H1 (cell line): ENCODE results near the gene SCARB1. TPM values are rescaled to one million over a fixed set of nuclear protein-coding genes. Genes with fewer than 3 reads are reported as not detected.

Experiments
- CTCF ChIA-PET: fragments of 300-600 bp; sonication (Branson Sonifier 250); formaldehyde crosslinking; loops from one replicate; lab custom pipeline; 2021; ENCODE audit not compliant: partially characterized antibody; lab: Charles Lee
- POLR2A ChIA-PET: fragments of 300-600 bp; sonication (Branson Sonifier 250); formaldehyde crosslinking; loops from one replicate; lab custom pipeline; 2021; ENCODE audit warnings: inconsistent platforms; ENCODE audit not compliant: partially characterized antibody; lab: Charles Lee
- DNase-seq, 2 experiments: peaks; one replicate each; pipeline versions ENCODE4 v3.0.0 to v3.0.0-alpha.2; 2010 to 2022; ENCODE audit warnings: low spot score in 2 of 2, low read depth in 1 of 2, mixed read lengths in 1 of 2
- FAIRE-seq: peaks from 2 replicates; lab custom pipeline; 2011; peaks lifted over from hg19 to GRCh38; lab: Jason Lieb, UNC
- H2AFZ ChIP-seq: 2 replicates; pipeline ENCODE4 v1.8.1; 2012; ENCODE audit warnings: low read length, inconsistent platforms
- H2AK5ac ChIP-seq: 2 replicates; pipeline ENCODE4 v1.6.1; 2013; ENCODE audit warnings: low read depth, low read length
- H2BK120ac ChIP-seq: replicated peaks from 2 replicates; pipeline ENCODE3; 2013; ENCODE audit warnings: low read depth, low read length, inconsistent platforms
- H2BK12ac ChIP-seq: 2 replicates; pipeline ENCODE4 v1.6.1; 2013; ENCODE audit warnings: low read depth, low read length
- H2BK15ac ChIP-seq: 2 replicates; pipeline ENCODE4 v1.6.1; 2013; ENCODE audit warnings: low read length
- H2BK20ac ChIP-seq: 2 replicates; pipeline ENCODE4 v1.6.1; 2013; ENCODE audit warnings: low read length
- H2BK5ac ChIP-seq: 2 replicates; pipeline ENCODE4 v1.6.1; 2013; ENCODE audit warnings: low read depth, low read length
- H3K14ac ChIP-seq: 2 replicates; pipeline ENCODE4 v1.6.1; 2013; ENCODE audit warnings: inconsistent platforms; ENCODE audit not compliant: insufficient read length
- H3K18ac ChIP-seq: 2 replicates; pipeline ENCODE4 v1.6.1; 2013; ENCODE audit warnings: low read length; ENCODE audit errors: extremely low read depth
- H3K23ac ChIP-seq: 2 replicates; pipeline ENCODE4 v1.6.1; 2013; ENCODE audit warnings: inconsistent platforms; ENCODE audit not compliant: insufficient read length
- H3K23me2 ChIP-seq: 2 replicates; pipeline ENCODE4 v1.6.1; 2013; ENCODE audit warnings: low read depth, low read length
- H3K27ac ChIP-seq: 2 replicates; pipeline ENCODE4 v1.6.1; 2011; ENCODE audit warnings: low read depth, low read length, inconsistent platforms
- H3K27me3 ChIP-seq, 4 experiments: replicated peaks in 1 of 4; 1 replicate in 1 of 4; 2 replicates in 3 of 4; pipeline versions ENCODE4 v1.6.1 to v1.8.1; 2011 to 2013; ENCODE audit warnings: low read length in 3 of 4, mild to moderate bottlenecking in 3 of 4, inconsistent platforms in 2 of 4, mixed read lengths in 2 of 4, moderate library complexity in 1 of 4; ENCODE audit not compliant: control insufficient read depth in 3 of 4, insufficient read depth in 3 of 4; ENCODE audit errors: extremely low read depth in 1 of 4
- H3K36me3 ChIP-seq, 4 experiments: 2 replicates each; pipeline versions ENCODE4 v1.6.1 to v1.8.1; 2011 to 2013; ENCODE audit warnings: mild to moderate bottlenecking in 4 of 4, low read length in 3 of 4, moderate library complexity in 2 of 4, control low read depth in 1 of 4, inconsistent platforms in 1 of 4; ENCODE audit not compliant: insufficient read depth in 4 of 4, control insufficient read depth in 2 of 4
- H3K4ac ChIP-seq: replicated peaks from 2 replicates; pipeline ENCODE3; 2013; ENCODE audit warnings: low read length, low read depth, mixed read lengths, inconsistent platforms; ENCODE audit not compliant: insufficient read length
- H3K4me1 ChIP-seq, 4 experiments: replicated peaks in 1 of 4; 1 replicate in 1 of 4; 2 replicates in 3 of 4; pipeline versions ENCODE4 v1.6.1 to v1.8.1; 2011 to 2013; ENCODE audit warnings: low read length in 3 of 4, inconsistent platforms in 2 of 4, mixed read lengths in 1 of 4; ENCODE audit not compliant: insufficient read depth in 4 of 4, control insufficient read depth in 3 of 4
- H3K4me2 ChIP-seq, 2 experiments: 2 replicates each; pipeline versions ENCODE4 v1.6.1 to v1.8.1; 2011 to 2013; ENCODE audit warnings: low read depth in 2 of 2, low read length in 2 of 2, control low read depth in 1 of 2, inconsistent platforms in 1 of 2, mild to moderate bottlenecking in 1 of 2; ENCODE audit not compliant: insufficient read depth in 1 of 2
- H3K4me3 ChIP-seq, 4 experiments: fragments of 200-600, 300-600 bp in 1 of 4; sonication (generic), shearing (Covaris generic), sonication (Bioruptor Twin) in 1 of 4; 2 replicates each; pipeline versions ENCODE4 v1.5.1 to v1.8.1; 2011 to 2016; ENCODE audit warnings: low read length in 4 of 4, low read depth in 3 of 4, control low read depth in 2 of 4, inconsistent platforms in 2 of 4, mild to moderate bottlenecking in 2 of 4, mixed read lengths in 1 of 4, moderate library complexity in 1 of 4; ENCODE audit not compliant: insufficient read depth in 2 of 4; ENCODE audit errors: extremely low read depth in 1 of 4
- H3K56ac ChIP-seq: replicated peaks from 2 replicates; pipeline ENCODE3; 2013; ENCODE audit warnings: low read depth, mild to moderate bottlenecking, mixed read lengths, low read length, inconsistent platforms; ENCODE audit not compliant: insufficient read length
- H3K79me1 ChIP-seq: 2 replicates; pipeline ENCODE4 v1.6.1; 2013; ENCODE audit warnings: low read depth, low read length, control low read depth
- H3K79me2 ChIP-seq, 2 experiments: 2 replicates each; pipeline versions ENCODE4 v1.6.1 to v1.8.1; 2012 to 2013; ENCODE audit warnings: low read length in 2 of 2, mild to moderate bottlenecking in 2 of 2, inconsistent platforms in 1 of 2; ENCODE audit not compliant: insufficient read depth in 2 of 2, control insufficient read depth in 1 of 2
- H3K9ac ChIP-seq, 4 experiments: replicated peaks in 1 of 4; 1 replicate in 1 of 4; 2 replicates in 3 of 4; pipeline versions ENCODE4 v1.6.1 to v1.8.1; 2011 to 2013; ENCODE audit warnings: low read depth in 3 of 4, low read length in 3 of 4, control low read depth in 2 of 4, mild to moderate bottlenecking in 2 of 4, moderate library complexity in 2 of 4, inconsistent platforms in 1 of 4; ENCODE audit errors: extremely low read depth in 1 of 4
- H3K9me3 ChIP-seq, 2 experiments: 2 replicates each; pipeline versions ENCODE4 v1.6.1 to v1.8.1; 2012 to 2013; ENCODE audit warnings: mild to moderate bottlenecking in 2 of 2, moderate library complexity in 2 of 2, control low read depth in 1 of 2, inconsistent platforms in 1 of 2, low read depth in 1 of 2, low read length in 1 of 2, mixed read lengths in 1 of 2; ENCODE audit not compliant: insufficient read depth in 2 of 2
- H4K20me1 ChIP-seq, 2 experiments: replicated peaks in 1 of 2; 2 replicates each; pipeline versions ENCODE3 to v1.8.1; 2011 to 2013; ENCODE audit warnings: inconsistent platforms in 2 of 2, low read length in 2 of 2, mild to moderate bottlenecking in 1 of 2; ENCODE audit not compliant: insufficient read depth in 2 of 2, control insufficient read depth in 1 of 2
- H4K5ac ChIP-seq: 2 replicates; pipeline ENCODE4 v1.6.1; 2013; ENCODE audit warnings: low read length, low read depth, mixed read lengths, inconsistent platforms; ENCODE audit not compliant: insufficient read length
- H4K8ac ChIP-seq: 2 replicates; pipeline ENCODE4 v1.8.0; 2013; ENCODE audit warnings: mild to moderate bottlenecking, moderate library complexity, low read length, inconsistent platforms; ENCODE audit not compliant: insufficient read depth; ENCODE audit errors: extremely low read depth
- H4K91ac ChIP-seq: replicated peaks from 2 replicates; pipeline ENCODE3; 2013; ENCODE audit warnings: low read length, mixed read lengths, inconsistent platforms; ENCODE audit not compliant: insufficient read length
- RFX5 ChIP-seq: IDR thresholded peaks from 2 replicates; pipeline ENCODE4 v1.6.1; 2011; ENCODE audit warnings: low read depth, low read length, improper control_type of control experiment, borderline replicate concordance
- TCF12 ChIP-seq: IDR thresholded peaks from 2 replicates; pipeline ENCODE4 v1.6.1; 2011; ENCODE audit warnings: low read depth, mild to moderate bottlenecking, low read length
- WGBS, 2 experiments: shearing (Covaris generic) in 1 of 2; methylation state at CpG; one replicate each; pipeline versions ENCODE4 v1.1.6 to v1.1.7; 2013 to 2015; ENCODE audit warnings: low lambda C conversion rate in 2 of 2, mixed read lengths in 2 of 2, inconsistent platforms in 1 of 2, low coverage in 1 of 2, missing lambda C conversion rate in 1 of 2; ENCODE audit not compliant: insufficient replicate concordance in 2 of 2, insufficient coverage in 1 of 2, insufficient read length in 1 of 2; ENCODE audit errors: extremely low coverage in 1 of 2, missing lambda C conversion rate in 1 of 2; 5-methylcytosine and 5-hydroxymethylcytosine counted together
- polyA plus RNA-seq, 7 experiments: library from polyadenylated mRNA; depleted of rRNA in 3 of 7; stranded (reverse) in 5 of 7; unstranded in 2 of 7; fragments of >200 nt in 5 of 7; fragments of 200-250 nt in 2 of 7; gene quantifications; 1 replicate in 5 of 7; 2 replicates in 1 of 7; 4 replicates in 1 of 7; pipeline versions ENCODE4 v1.2.1 to v1.2.3, GENCODE V29; 2011 to 2013; ENCODE audit warnings: missing spikeins in 2 of 7, mixed read lengths in 2 of 7
- total RNA-seq: library from RNA; stranded (reverse); fragmentation: NEBNext Ultra II Directional; extraction: Animal tissue kit (Norgen Biotek cat#: 25700); gene quantifications from 2 replicates; pipeline ENCODE4 v1.2.1, GENCODE V29; 2021

The SCARB1 gene
- total and polyA plus RNA-seq, 2 of the 8 experiments (the other 6 are each of a cell fraction or from before 2014, with no cell fraction given), result 45.3 to 57.1 TPM

DNA sequence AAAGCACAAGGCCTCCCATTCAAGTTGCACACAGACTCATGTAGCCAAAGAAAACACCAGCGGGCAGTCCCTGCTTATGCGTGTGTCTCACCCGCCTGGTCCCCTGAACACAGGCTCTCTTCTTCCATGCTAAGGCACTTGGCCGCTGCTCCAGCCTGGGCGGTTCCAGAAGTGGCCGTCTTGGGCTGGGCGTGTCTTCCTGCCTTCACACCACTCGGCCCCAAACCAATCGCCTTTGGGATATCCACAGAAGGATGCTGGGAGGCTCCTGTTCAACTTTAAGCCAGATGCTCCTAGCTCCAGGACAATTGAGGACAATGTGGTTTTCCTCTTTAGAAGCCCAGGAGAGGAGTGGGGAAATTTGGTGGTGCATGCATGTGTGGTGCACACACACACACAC, 2.2 kb downstream of the SCARB1 start:
- Histone ChIP-seq H3K27me3 (peaks cover 0 to 4% (median 0%) of the 10 kb centered on the region in 4 experiments; a peak in 2 of 7 replicates), H3K9me3 (no peaks in the 10 kb centered on the region), H2BK120ac (no peak overlapping the region), H4K5ac (no peak overlapping the region), H3K4me1 (peaks cover 0 to 19% (median 9%) of the 10 kb centered on the region in 4 experiments; a peak in 6 of 7 replicates), H3K18ac (no peak overlapping the region), H3K56ac (no peak overlapping the region), H3K79me2 (peaks cover 0 to 5% of the 10 kb centered on the region in 2 experiments; a peak in 1 of 4 replicates), H2BK12ac (no peak overlapping the region), H4K20me1 (peaks cover 0 to 3% of the 10 kb centered on the region in 2 experiments), H3K14ac (no peak overlapping the region), H4K91ac (no peak overlapping the region), H3K23ac (no peak overlapping the region), H2BK5ac (no peak overlapping the region), H2AK5ac (no peak overlapping the region), H3K4ac (no peak overlapping the region), H3K4me3 (no peak overlapping the region), H2BK15ac (no peak overlapping the region), H3K4me2 (no peak overlapping the region), H2AFZ (no peak overlapping the region), H3K23me2 (peaks cover 9% of the 10 kb centered on the region; the same call in 1 of the 2 replicates), H3K79me1 (no peaks in the 10 kb centered on the region), H3K9ac (no peak overlapping the region), H2BK20ac (no peak overlapping the region), H3K36me3 (peaks cover 0 to 2% (median 0%) of the 10 kb centered on the region in 4 experiments; a peak in 1 of 8 replicates), H4K8ac (no peak overlapping the region), H3K27ac (no peak overlapping the region)
- ChIA-PET CTCF (interaction anchor here (1.4 kb wide), 1 partner anchor 20 kb away, joined by 4 read pairs; no protein-coding TSS in a partner anchor), POLR2A (interaction anchor here (1.9 kb wide), 1 partner anchor 8 kb away, joined by 8 read pairs; no protein-coding TSS in a partner anchor)
- no peak for TF ChIP-seq RFX5
- no peak for TF ChIP-seq TCF12
- 87% methylated on average over 9 of the region's 9 CpGs; no CpG with 5 or more reads in 1 of the 2 experiments for WGBS, 2 experiments
- FAIRE-seq (no peak), DNase-seq (no peak)
